Activated T-cell treated with anti-CD3 and anti-CD28 coated beads, Interleukin-2, amount 50 U/mL, for 72 hours (primary cell): ENCODE measurements around the gene SLC16A12. TPM values are rescaled to one million over a fixed set of nuclear protein-coding genes. Genes with fewer than 3 reads are reported as not detected.
A peak's percentile ranks its signal among the peaks of the same experiment; 100 is the strongest.
"Not testable (repeated sequence)": the region's sequence is repeated elsewhere in the genome, so short reads cannot be mapped to it uniquely, and the experiment has no call there.

Source experiments
- ATAC-seq, 2 donors: fragments of 150-1000 bp; cut with Tn5 transposase; replicated peaks in 1 of 2; 2 replicates each; pipeline ENCODE4 v1.10.0; 2021; ENCODE audit warnings: moderate library complexity in 2 of 2, mild to moderate bottlenecking in 1 of 2
- DNase-seq, 2 donors: peaks; one replicate each; pipeline ENCODE4 v3.0.0; 2021 to 2022; ENCODE audit warnings: mixed read lengths in 1 of 2
- H3K27ac Mint-ChIP-seq: one replicate; pipeline ENCODE4 v1.8.0; 2022; ENCODE audit warnings: mild to moderate bottlenecking, moderate library complexity, mixed read lengths
- H3K27me3 Mint-ChIP-seq: one replicate; pipeline ENCODE4 v1.8.0; 2022; ENCODE audit warnings: low read depth, mixed read lengths
- H3K36me3 Mint-ChIP-seq, 2 donors: one replicate each; pipeline ENCODE4 v1.8.0; 2022; ENCODE audit warnings: mixed read lengths in 2 of 2, mild to moderate bottlenecking in 1 of 2; ENCODE audit not compliant: insufficient read depth in 2 of 2
- H3K4me1 Mint-ChIP-seq: one replicate; pipeline ENCODE4 v1.8.0; 2022; ENCODE audit warnings: low read depth, mixed read lengths
- H3K4me3 Mint-ChIP-seq, 2 donors: one replicate each; pipeline ENCODE4 v1.8.0; 2022; ENCODE audit warnings: mild to moderate bottlenecking in 2 of 2, mixed read lengths in 2 of 2, moderate library complexity in 2 of 2
- H3K9me3 Mint-ChIP-seq, 2 donors: one replicate each; pipeline ENCODE4 v1.8.0; 2022; ENCODE audit warnings: mixed read lengths in 2 of 2
- total RNA-seq, 2 donors: library from RNA; stranded (reverse); gene quantifications; one replicate each; pipeline ENCODE4 v1.2.3, GENCODE V29; 2022

SLC16A12 gene
- total RNA-seq, 2 donors from 2014 or later: not detected

DNA sequence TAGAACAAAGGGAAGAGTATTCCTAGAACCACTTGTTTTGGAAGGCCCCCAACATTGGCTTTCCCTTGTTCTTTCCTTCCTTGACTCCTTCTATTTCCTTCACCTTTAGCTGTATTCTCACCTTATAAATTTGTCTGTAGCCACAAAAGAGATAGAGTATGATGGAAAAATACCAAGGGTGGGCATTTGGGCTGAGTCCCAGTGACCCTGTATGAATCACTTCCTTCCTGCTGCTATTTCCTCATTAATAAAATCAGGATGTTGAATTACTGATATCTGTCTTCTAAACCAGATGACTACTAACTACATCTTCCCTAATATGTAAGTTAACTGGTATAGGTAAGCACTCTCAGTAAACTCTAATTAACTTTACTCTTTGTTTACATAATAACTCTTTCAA is 65.9 kb downstream of the SLC16A12 start:
- H3K4me3 Mint-ChIP-seq: no peak overlapping the region
- no peaks in the 10 kb centered on the region for H3K36me3 Mint-ChIP-seq
- H3K27ac Mint-ChIP-seq: no peak overlapping the region
- ATAC-seq: no peak
- H3K9me3 Mint-ChIP-seq: no peaks in the 10 kb centered on the region
- no peaks in the 10 kb centered on the region for H3K4me1 Mint-ChIP-seq
- H3K27me3 Mint-ChIP-seq: peaks cover 7% of the 10 kb centered on the region
- no peak for DNase-seq

DNA sequence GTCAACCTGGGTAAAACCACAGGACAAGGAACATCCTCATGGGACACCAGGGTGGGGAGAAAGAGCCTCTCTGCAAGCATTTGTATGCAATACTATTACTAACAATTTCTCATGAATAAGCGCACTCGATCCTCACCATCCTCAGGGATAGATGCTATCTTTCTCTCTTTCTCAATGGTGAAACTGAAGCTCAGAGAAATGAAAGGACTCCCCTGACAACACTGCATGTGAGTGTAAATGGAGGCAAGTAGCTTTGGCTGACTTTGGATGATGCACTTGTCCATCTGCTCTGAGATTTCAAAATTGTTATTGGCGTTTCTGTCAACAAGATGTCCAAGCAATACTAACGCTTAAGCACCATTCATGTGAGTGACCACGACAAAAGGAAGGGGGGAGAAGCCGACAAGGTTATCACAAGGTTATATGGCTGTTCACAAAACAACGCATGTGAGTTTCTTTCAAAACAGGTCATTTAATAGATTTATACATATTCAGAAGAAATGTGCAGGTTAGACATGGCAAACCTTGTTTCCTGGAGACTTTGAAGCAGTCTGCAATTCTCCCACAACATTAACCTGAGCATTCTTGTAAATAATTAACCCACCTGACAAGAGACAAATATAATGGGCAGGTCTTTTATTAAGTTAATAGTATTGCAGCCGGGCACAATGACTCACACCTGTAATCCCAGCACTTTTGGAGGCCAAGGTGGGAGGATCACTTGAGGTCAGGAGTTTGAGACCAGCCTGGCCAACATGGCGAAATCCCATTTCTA is 67.0 kb downstream of the SLC16A12 start:
- Mint-ChIP-seq H3K27me3 (peaks cover 7% of the 10 kb centered on the region), H3K27ac (no peak overlapping the region), H3K36me3 (no peaks in the 10 kb centered on the region), H3K4me3 (no peak overlapping the region), H3K9me3 (no peaks in the 10 kb centered on the region), H3K4me1 (no peaks in the 10 kb centered on the region)
- DNase-seq (no peak), ATAC-seq (no peak)

DNA sequence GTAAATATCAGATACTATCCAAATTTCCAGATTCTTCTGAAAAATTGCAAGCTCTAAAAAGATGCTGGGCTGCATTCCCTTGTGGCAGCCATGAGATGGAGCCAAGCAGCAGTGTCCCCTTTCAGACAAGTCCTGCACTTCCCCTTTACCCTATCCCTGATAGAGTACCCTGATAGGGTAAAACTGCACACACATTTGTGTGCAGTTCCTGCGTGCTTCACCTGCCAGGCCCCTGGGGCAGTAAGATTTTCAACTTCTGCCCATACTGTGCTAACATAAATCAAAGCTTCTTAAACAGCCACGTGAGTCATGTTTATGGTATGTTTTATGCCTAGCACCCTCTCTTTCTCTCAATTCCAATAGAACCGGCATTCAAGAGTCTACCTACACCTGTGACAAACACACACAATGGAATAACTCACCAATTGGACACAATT is 68.8 kb downstream of the SLC16A12 start:
- peaks cover 7% of the 10 kb centered on the region for H3K27me3 Mint-ChIP-seq
- H3K4me3 Mint-ChIP-seq: no peak overlapping the region
- DNase-seq (no peak), ATAC-seq (no peak)
- H3K4me1 Mint-ChIP-seq: no peaks in the 10 kb centered on the region
- H3K9me3 Mint-ChIP-seq: no peaks in the 10 kb centered on the region
- H3K36me3 Mint-ChIP-seq: no peaks in the 10 kb centered on the region
- no peak overlapping the region for H3K27ac Mint-ChIP-seq

DNA sequence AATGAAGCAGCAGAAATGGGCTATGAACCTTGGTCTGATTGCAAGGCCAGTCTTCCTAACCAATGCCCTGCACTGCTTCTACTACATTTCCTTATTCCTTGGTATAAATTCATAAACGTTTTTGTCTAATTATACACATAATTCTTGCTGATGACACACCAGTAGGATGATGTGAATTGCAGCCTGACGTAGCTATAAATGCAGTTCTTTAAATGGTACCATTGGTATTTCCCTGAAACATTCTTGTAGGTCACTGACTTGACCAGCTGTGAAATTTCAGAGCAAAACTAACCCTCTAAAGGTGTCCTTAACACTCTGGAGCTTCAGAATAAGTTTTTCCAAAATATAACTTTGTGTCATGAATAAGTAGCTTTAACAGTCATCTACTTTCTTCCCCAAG is 70.2 kb downstream of the SLC16A12 start:
- no peak overlapping the region for H3K27ac Mint-ChIP-seq
- peaks cover 7% of the 10 kb centered on the region for H3K27me3 Mint-ChIP-seq
- H3K4me1 Mint-ChIP-seq: no peaks in the 10 kb centered on the region
- H3K4me3 Mint-ChIP-seq: no peak overlapping the region
- H3K9me3 Mint-ChIP-seq: no peaks in the 10 kb centered on the region
- DNase-seq: no peak
- no peaks in the 10 kb centered on the region for H3K36me3 Mint-ChIP-seq
- no peak for ATAC-seq

DNA sequence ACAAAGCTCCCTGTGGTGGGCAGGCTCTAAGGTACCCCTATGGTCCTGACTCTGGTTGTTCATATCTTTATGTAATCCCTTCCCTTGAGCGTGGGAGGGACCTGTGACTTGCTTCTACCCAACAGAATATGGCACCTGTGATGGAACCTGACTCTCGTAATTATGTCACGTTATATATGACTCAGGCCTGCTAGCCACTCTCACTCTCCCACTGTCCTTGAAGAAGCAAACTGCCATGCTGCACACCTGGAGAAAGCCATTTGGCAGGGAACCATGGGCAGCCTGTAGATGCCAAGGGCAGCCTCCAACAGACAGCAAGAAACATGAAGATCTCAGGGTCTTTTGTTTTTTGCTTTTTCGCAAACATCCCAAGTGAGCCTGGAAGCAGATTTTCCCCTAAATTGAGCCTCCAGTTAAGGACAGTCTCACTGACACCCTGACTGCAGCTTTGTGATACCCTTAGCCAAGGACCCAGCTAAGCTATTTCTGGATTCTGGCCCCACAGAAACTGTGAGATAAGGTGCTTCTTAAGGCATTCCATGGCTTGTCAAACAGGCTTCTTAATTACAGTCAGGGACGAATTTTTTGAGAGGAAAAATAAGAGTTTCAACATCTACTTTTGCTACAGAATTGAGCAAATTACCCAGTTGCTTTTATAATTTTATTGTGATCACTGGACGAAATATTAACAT is 71.4 kb downstream of the SLC16A12 start:
- ATAC-seq (no peak), DNase-seq (no peak)
- H3K4me1 Mint-ChIP-seq: no peaks in the 10 kb centered on the region
- no peaks in the 10 kb centered on the region for H3K36me3 Mint-ChIP-seq
- H3K4me3 Mint-ChIP-seq: no peak overlapping the region
- no peak overlapping the region for H3K27ac Mint-ChIP-seq
- H3K27me3 Mint-ChIP-seq: peaks cover 7% of the 10 kb centered on the region
- no peaks in the 10 kb centered on the region for H3K9me3 Mint-ChIP-seq

DNA sequence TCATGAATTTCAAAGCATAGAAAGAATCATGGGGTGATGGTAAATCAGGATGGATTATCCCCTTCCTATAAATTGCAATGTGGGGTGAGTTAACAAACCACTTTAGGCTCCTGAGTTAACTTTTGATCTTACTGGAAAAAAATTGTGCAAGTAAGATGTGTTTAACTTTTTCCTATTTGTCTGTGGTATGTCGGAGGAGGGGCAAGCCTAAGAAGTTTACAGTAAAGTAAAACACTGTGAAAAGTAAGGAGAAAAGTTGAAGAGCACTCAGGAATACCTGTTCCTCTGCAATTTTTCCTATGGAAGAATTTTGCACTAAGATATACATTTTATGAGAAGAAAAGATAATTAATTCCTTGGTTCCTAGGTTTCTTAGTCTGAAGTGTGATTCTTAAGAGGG is 76.6 kb downstream of the SLC16A12 start:
- Mint-ChIP-seq H3K36me3 (no peaks in the 10 kb centered on the region), H3K27me3 (peaks cover 11% of the 10 kb centered on the region), H3K4me1 (no peaks in the 10 kb centered on the region), H3K27ac (no peak overlapping the region), H3K4me3 (no peak overlapping the region), H3K9me3 (no peaks in the 10 kb centered on the region)
- ATAC-seq: no peak
- DNase-seq: no peak

DNA sequence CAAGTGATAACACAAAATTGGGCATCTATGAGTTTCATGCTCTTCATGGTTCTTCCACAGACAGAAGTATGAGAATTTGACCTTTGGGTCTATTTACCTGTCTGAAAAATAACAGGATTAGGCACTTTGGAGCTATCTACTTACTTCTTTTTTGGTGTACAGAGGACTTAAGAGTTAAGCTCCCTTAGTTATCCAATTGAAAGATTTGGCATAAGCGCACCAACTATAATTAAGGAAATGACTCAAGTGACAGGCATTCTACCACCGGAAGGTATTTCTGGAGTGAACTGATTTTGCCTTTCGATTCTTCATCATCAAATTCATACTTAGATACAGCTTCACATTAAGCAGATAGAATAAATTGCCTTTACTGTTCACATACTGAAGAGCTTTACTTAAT is 77.1 kb downstream of the SLC16A12 start:
- Mint-ChIP-seq H3K27me3 (peaks cover 11% of the 10 kb centered on the region), H3K36me3 (no peaks in the 10 kb centered on the region), H3K9me3 (no peaks in the 10 kb centered on the region), H3K4me3 (no peak overlapping the region), H3K27ac (no peak overlapping the region), H3K4me1 (no peaks in the 10 kb centered on the region)
- ATAC-seq (no peak), DNase-seq (no peak)

DNA sequence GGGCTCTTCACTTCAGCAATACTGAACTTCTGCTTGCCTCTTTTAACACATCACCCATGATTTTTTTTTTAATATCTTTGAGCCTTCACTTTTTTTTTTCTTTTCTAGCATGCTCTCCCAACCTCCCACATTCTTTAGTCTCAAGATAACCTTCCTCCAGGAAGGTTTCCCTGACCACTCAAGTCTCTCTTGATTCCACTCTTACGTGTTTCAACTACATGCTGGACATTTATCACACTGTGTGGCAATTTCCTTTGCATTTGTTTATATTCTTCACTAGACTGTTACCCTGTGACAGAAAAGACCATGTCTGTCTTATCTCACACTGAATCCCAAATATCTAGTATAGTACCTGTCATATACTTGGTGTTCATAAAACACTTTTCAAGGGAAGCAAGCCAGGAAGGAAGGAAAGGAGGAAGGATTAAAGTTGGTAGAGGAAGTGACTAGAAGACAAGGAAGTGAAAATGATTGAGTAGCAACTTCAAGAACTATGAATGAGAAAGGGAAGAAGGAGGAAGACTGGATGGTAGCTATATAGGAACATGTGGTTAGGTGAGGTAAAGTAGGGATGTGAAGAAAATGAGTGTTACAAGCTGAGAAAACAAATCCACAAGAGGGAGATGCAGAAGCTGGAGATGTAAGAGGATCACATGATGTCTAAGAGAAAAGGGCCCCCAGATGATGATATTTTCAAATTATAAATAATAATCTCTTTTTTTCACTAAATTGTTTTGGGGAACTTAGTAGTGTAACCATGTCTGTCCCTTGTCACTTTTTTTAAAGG is 80.6 kb downstream of the SLC16A12 start:
- H3K4me1 Mint-ChIP-seq: peaks cover 6% of the 10 kb centered on the region
- no peak for DNase-seq
- no peak overlapping the region for H3K27ac Mint-ChIP-seq
- H3K9me3 Mint-ChIP-seq: no peaks in the 10 kb centered on the region
- no peak overlapping the region for H3K4me3 Mint-ChIP-seq
- no peak for ATAC-seq
- H3K36me3 Mint-ChIP-seq: no peaks in the 10 kb centered on the region
- peaks cover 11% of the 10 kb centered on the region for H3K27me3 Mint-ChIP-seq

DNA sequence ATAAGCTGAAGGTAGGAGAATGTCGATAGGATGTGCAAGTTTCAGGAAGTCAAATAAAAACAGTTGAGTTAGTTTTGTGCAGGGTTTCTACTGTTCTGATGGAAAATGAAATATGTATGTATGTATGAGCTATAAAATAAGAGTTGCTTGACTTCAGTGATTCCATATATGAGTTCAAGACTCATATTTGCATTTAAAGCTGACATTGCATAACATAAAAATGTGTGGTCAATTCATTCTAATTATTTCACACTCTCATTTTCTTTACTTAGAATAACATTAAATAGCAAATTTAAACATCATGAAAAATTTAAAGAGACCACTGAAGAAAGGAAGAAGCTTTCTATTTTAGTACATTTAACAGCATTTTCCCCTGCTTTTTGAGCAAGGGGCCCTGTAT is 83.2 kb downstream of the SLC16A12 start:
- Mint-ChIP-seq H3K4me1 (peaks cover 6% of the 10 kb centered on the region), H3K36me3 (no peaks in the 10 kb centered on the region), H3K4me3 (no peak overlapping the region), H3K27ac (no peak overlapping the region), H3K9me3 (peaks cover 0 to under 1% of the 10 kb centered on the region in 2 donors), H3K27me3 (peaks cover 14% of the 10 kb centered on the region)
- no peak for DNase-seq
- no peak for ATAC-seq

DNA sequence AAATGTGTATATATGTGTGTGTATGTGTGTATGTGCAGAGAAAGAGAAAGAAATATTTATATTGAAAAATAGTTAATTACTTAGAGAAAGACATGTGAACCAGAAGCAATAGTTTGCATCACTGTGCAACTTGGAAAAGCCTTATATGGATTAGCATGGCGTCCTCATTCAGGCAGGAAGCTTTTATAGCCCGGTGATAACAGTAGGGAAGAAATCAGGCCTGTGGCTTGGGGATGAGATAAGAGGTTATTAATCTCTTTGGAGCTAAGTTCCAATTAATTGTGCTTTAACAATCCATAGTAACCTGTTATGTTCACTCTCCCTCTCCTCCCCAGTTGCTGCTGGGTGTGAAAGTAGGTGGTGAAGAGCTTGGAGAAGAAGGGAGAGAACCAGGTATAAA is 84.5 kb downstream of the SLC16A12 start:
- Mint-ChIP-seq H3K27me3 (peaks cover 22% of the 10 kb centered on the region), H3K36me3 (no peaks in the 10 kb centered on the region), H3K9me3 (peaks cover 0 to 2% of the 10 kb centered on the region in 2 donors), H3K27ac (no peak overlapping the region), H3K4me3 (no peak overlapping the region), H3K4me1 (peaks cover 6% of the 10 kb centered on the region)
- no peak for ATAC-seq
- no peak for DNase-seq

DNA sequence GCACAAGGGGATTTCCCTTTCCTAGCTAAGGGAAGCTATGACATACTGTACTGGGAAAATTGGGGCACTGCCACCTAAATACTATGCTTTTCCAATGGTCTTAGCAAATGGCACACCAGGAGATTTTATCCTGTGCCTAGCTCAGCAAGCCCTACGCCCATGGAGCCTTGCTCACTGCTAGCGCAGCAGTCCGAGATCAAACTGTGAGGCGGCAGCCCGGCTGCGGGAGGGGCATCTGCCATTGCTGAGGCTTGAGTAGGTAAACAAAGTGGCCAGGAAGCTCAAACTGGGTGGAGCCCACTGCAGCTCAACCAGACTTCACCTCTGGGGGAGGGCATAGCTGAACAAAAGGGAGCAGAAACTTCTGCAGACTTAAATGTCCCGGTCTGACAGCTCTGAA is 90.6 kb downstream of the SLC16A12 start:
- not testable (repeated sequence) for H3K9me3 Mint-ChIP-seq, H3K4me1 Mint-ChIP-seq, DNase-seq, ATAC-seq, H3K27ac Mint-ChIP-seq, H3K36me3 Mint-ChIP-seq, H3K4me3 Mint-ChIP-seq
- peaks cover 11% of the 10 kb centered on the region for H3K27me3 Mint-ChIP-seq

DNA sequence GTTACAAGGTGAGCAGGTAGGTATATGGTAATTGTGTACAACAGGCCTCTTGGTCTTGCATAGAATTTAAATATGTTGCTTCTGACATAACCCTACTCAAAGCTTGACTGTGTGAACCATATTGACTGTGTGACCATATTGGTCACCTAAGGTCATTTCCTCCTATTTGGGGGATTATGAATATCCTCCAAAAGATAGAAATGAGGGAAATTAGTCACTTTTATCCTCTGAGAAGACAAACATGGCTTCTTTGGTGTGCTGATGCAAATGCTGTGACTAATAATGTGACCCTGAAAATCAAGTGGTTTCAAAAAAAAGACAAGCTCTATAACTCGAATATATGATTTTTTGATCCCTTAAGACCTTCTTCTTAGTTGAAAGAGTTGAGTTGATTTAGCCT is 93.1 kb downstream of the SLC16A12 start:
- Mint-ChIP-seq H3K27ac (no peak overlapping the region), H3K36me3 (no peaks in the 10 kb centered on the region), H3K9me3 (peaks cover 0 to 2% of the 10 kb centered on the region in 2 donors), H3K4me3 (no peak overlapping the region), H3K27me3 (peaks cover 9% of the 10 kb centered on the region), H3K4me1 (no peaks in the 10 kb centered on the region)
- DNase-seq (no peak), ATAC-seq (peak; percentile 24 to 53)
